IMR-90 (cell line): ENCODE measurements around the gene SH2B3. TPM values are rescaled to one million over a fixed set of nuclear protein-coding genes. Genes with fewer than 3 reads are reported as not detected.

Source experiments
- ATAC-seq: fragments of 200-7000 bp; cut with Tn5 transposase; 2 replicates; pipeline ENCODE4 v1.9.1; 2020; ENCODE audit warnings: low read depth, mild to moderate bottlenecking, moderate library complexity
- BruUV-seq: library from RNA; stranded (reverse); fragments of 400-500 nt; replicated peaks from 2 replicates; lab custom pipeline; 2021; lab: Mats Ljungman, UMichigan
- CTCF ChIA-PET: fragments of 300-600 bp; formaldehyde crosslinking; extraction: SDS; loops from one replicate; lab custom pipeline; 2021; ENCODE audit warnings: antibody characterized with exemption; lab: Yijun Ruan, JAX
- POLR2A ChIA-PET: fragments of 300-600 bp; sonication (Branson Sonifier 250); formaldehyde crosslinking; loops from one replicate; lab custom pipeline; 2022; ENCODE audit warnings: antibody characterized with exemption; ENCODE audit not compliant: unreplicated experiment; lab: Charles Lee
- DNase-seq: peaks from one replicate; pipeline ENCODE4 v3.0.0; 2013
- H2AFZ ChIP-seq: replicated peaks from 2 replicates; pipeline ENCODE3; 2013; ENCODE audit warnings: low read length, mild to moderate bottlenecking; ENCODE audit not compliant: poor library complexity
- H2AK5ac ChIP-seq: 2 replicates; pipeline ENCODE4 v1.6.1; 2013; ENCODE audit warnings: low read depth, low read length, inconsistent platforms
- H2AK9ac ChIP-seq: replicated peaks from 2 replicates; pipeline ENCODE3; 2013; ENCODE audit warnings: mild to moderate bottlenecking, low read depth, low read length, moderate library complexity; ENCODE audit not compliant: poor library complexity
- H2BK120ac ChIP-seq: 2 replicates; pipeline ENCODE4 v1.6.1; 2013; ENCODE audit warnings: low read depth, low read length, inconsistent platforms
- H2BK15ac ChIP-seq: 3 replicates; pipeline ENCODE4 v1.6.1; 2013; ENCODE audit warnings: low read depth, low read length, inconsistent platforms
- H2BK20ac ChIP-seq: 2 replicates; pipeline ENCODE4 v1.6.1; 2013; ENCODE audit warnings: low read depth, mild to moderate bottlenecking, inconsistent platforms, low read length, moderate library complexity
- H2BK5ac ChIP-seq: 2 replicates; pipeline ENCODE4 v1.6.1; 2013; ENCODE audit warnings: mild to moderate bottlenecking, low read depth, low read length, inconsistent platforms; ENCODE audit not compliant: poor library complexity, severe bottlenecking
- H3K14ac ChIP-seq: replicated peaks from 2 replicates; pipeline ENCODE4 v1.6.1; 2013; ENCODE audit warnings: low read depth, low read length, inconsistent platforms
- H3K18ac ChIP-seq: 2 replicates; pipeline ENCODE4 v1.6.1; 2013; ENCODE audit warnings: low read depth, low read length, control low read depth
- H3K23ac ChIP-seq: 2 replicates; pipeline ENCODE4 v1.6.1; 2013; ENCODE audit warnings: low read depth, low read length, inconsistent platforms
- H3K27ac ChIP-seq: 2 replicates; pipeline ENCODE4 v1.5.1; 2013; ENCODE audit warnings: mild to moderate bottlenecking, control low read depth, low read length; ENCODE audit not compliant: insufficient read depth
- H3K27me3 ChIP-seq: 2 replicates; pipeline ENCODE4 v1.6.1; 2013; ENCODE audit warnings: low read length; ENCODE audit not compliant: control insufficient read depth, insufficient read depth
- H3K36me3 ChIP-seq: 2 replicates; pipeline ENCODE4 v1.6.1; 2013; ENCODE audit warnings: low read length, mixed read lengths; ENCODE audit not compliant: control insufficient read depth, insufficient read depth
- H3K4ac ChIP-seq: 2 replicates; pipeline ENCODE4 v1.6.1; 2013; ENCODE audit warnings: low read depth, low read length, inconsistent platforms
- H3K4me1 ChIP-seq: 2 replicates; pipeline ENCODE4 v1.6.1; 2013; ENCODE audit warnings: low read length, mixed read lengths; ENCODE audit not compliant: control insufficient read depth, insufficient read depth
- H3K4me2 ChIP-seq: 2 replicates; pipeline ENCODE4 v1.6.1; 2013; ENCODE audit warnings: low read depth, mild to moderate bottlenecking, control low read depth, low read length, moderate library complexity
- H3K4me3 ChIP-seq: 2 replicates; pipeline ENCODE4 v1.5.1; 2013; ENCODE audit warnings: low read depth, mild to moderate bottlenecking, control low read depth, low read length, moderate library complexity; ENCODE audit not compliant: insufficient read depth
- H3K56ac ChIP-seq: 2 replicates; pipeline ENCODE4 v1.6.1; 2013; ENCODE audit warnings: low read length, inconsistent platforms; ENCODE audit not compliant: insufficient read depth; ENCODE audit errors: extremely low read depth
- H3K79me1 ChIP-seq, 2 experiments: 2 replicates each; pipeline ENCODE4 v1.6.1; 2013; ENCODE audit warnings: low read length in 2 of 2, inconsistent platforms in 1 of 2, low read depth in 1 of 2
- H3K9ac ChIP-seq: 2 replicates; pipeline ENCODE4 v1.6.1; 2013; ENCODE audit warnings: low read depth, low read length, control low read depth
- H3K9me1 ChIP-seq: 2 replicates; pipeline ENCODE4 v1.6.1; 2013; ENCODE audit warnings: low read length, inconsistent platforms; ENCODE audit not compliant: insufficient read depth
- H3K9me3 ChIP-seq: 2 replicates; pipeline ENCODE4 v1.6.1; 2013; ENCODE audit warnings: low read length; ENCODE audit not compliant: control insufficient read depth, insufficient read depth
- H4K20me1 ChIP-seq: 2 replicates; pipeline ENCODE4 v1.6.1; 2013; ENCODE audit warnings: low read length, inconsistent platforms; ENCODE audit not compliant: insufficient read depth
- H4K5ac ChIP-seq: 2 replicates; pipeline ENCODE4 v1.6.1; 2013; ENCODE audit warnings: mild to moderate bottlenecking, low read depth, low read length, control low read depth
- H4K8ac ChIP-seq, 2 experiments: 2 replicates each; pipeline ENCODE4 v1.6.1; 2013; ENCODE audit warnings: low read depth in 2 of 2, low read length in 2 of 2, control low read depth in 1 of 2, inconsistent platforms in 1 of 2
- H4K91ac ChIP-seq: 2 replicates; pipeline ENCODE4 v1.6.1; 2013; ENCODE audit warnings: low read depth, low read length, inconsistent platforms; ENCODE audit not compliant: insufficient read depth
- BHLHE40 ChIP-seq: fragments of 150-350 bp; IDR thresholded peaks from 2 replicates; pipeline ENCODE4 v1.6.1; 2016; ENCODE audit warnings: mild to moderate bottlenecking, low read depth, low read length
- CEBPB ChIP-seq: IDR thresholded peaks from 2 replicates; pipeline ENCODE4 v1.6.1; 2012; ENCODE audit warnings: low read depth, low read length, improper control_type of control experiment
- FOS ChIP-seq: fragments of 150-350 bp; IDR thresholded peaks from 2 replicates; pipeline ENCODE4 v1.6.1; 2016; ENCODE audit warnings: low read depth, low read length
- MAFK ChIP-seq: IDR thresholded peaks from 2 replicates; pipeline ENCODE4 v1.6.1; 2012; ENCODE audit warnings: low read depth, low read length, improper control_type of control experiment
- MAZ ChIP-seq: IDR thresholded peaks from 2 replicates; pipeline ENCODE4 v1.6.1; 2012; ENCODE audit warnings: low read depth, mild to moderate bottlenecking, low read length, improper control_type of control experiment, moderate library complexity, borderline replicate concordance
- NFE2L2 ChIP-seq: fragments of 150-350 bp; IDR thresholded peaks from 2 replicates; pipeline ENCODE4 v1.6.1; 2016; ENCODE audit warnings: low read depth, mild to moderate bottlenecking, low read length
- RAD21 ChIP-seq: IDR thresholded peaks from 2 replicates; pipeline ENCODE4 v1.6.1; 2012; ENCODE audit warnings: low read length, improper control_type of control experiment
- RCOR1 ChIP-seq: IDR thresholded peaks from 2 replicates; pipeline ENCODE4 v1.6.1; 2012; ENCODE audit warnings: mild to moderate bottlenecking, low read length, improper control_type of control experiment; ENCODE audit not compliant: insufficient replicate concordance
- RFX5 ChIP-seq: IDR thresholded peaks from 2 replicates; pipeline ENCODE4 v1.8.0; 2012; ENCODE audit warnings: low read depth, mild to moderate bottlenecking, low read length, moderate library complexity
- SMC3 ChIP-seq: fragments of 150-350 bp; IDR thresholded peaks from 2 replicates; pipeline ENCODE4 v1.6.1; 2016; ENCODE audit warnings: low read depth, mild to moderate bottlenecking, antibody characterized with exemption, low read length, moderate library complexity
- USF2 ChIP-seq: fragments of 150-350 bp; IDR thresholded peaks from 2 replicates; pipeline ENCODE4 v1.6.1; 2017; ENCODE audit warnings: mild to moderate bottlenecking, antibody characterized with exemption, low read length, low read depth
- WGBS, 2 experiments: methylation state at CpG; one replicate each; pipeline versions ENCODE4 v1.1.5 to v1.1.7; 2013; ENCODE audit warnings: missing lambda C conversion rate in 2 of 2; ENCODE audit not compliant: insufficient read length in 1 of 2; ENCODE audit errors: extremely low coverage in 2 of 2; 5-methylcytosine and 5-hydroxymethylcytosine counted together
- dilution Hi-C: fragments of 300-500 bp; cut with HindIII; formaldehyde crosslinking; loops from one replicate; pipeline ENCODE4 v1.14.3; 2018; ENCODE audit warnings: low sequenced_read_pairs; ENCODE audit not compliant: unreplicated experiment
- in situ Hi-C: fragments of 300-500 bp; cut with MboI; formaldehyde crosslinking; loops from 3 replicates; pipeline ENCODE4 v1.14.3; 2019; ENCODE audit warnings: low sequenced_read_pairs, inconsistent platforms, mixed read lengths
- intact Hi-C: fragments of 100-400 bp; cut with micrococcal nuclease; formaldehyde crosslinking; loops from 2 replicates; pipeline ENCODE4 v1.10.0; 2022
- polyA plus RNA-seq, 3 experiments: library from polyadenylated mRNA; depleted of rRNA; stranded (reverse); fragments of >200 nt; gene quantifications; 2 replicates each; pipeline ENCODE4 v1.2.3, GENCODE V29; 2012; ENCODE audit warnings: low replicate concordance in 1 of 3
- total RNA-seq: library from RNA; depleted of rRNA; stranded (reverse); fragments of >200 nt; gene quantifications from 2 replicates; pipeline ENCODE4 v1.2.3, GENCODE V29; 2012

The SH2B3 gene
- total and polyA plus RNA-seq, 2 of the 4 experiments (the other 2 are of a cell fraction) = 9.3 to 20.2 TPM

- no peak overlapping the region for H3K4me3 ChIP-seq
- H2BK120ac ChIP-seq = peak overlapping the region; percentile 11; the same call in 1 of the 2 replicates
- H3K56ac ChIP-seq = no peak overlapping the region
- H2BK5ac ChIP-seq = peak overlapping the region; percentile 69
- H3K36me3 ChIP-seq = peaks cover 12% of the 10 kb centered on the region
- peak; percentile 67 for ATAC-seq
- H4K8ac ChIP-seq = peak overlapping the region in 1 of 2 experiments; percentile 52; a peak in 2 of 4 replicates
- peak overlapping the region; percentile 26 for H2BK20ac ChIP-seq
- no peak overlapping the region for H3K18ac ChIP-seq
- H4K91ac ChIP-seq = peak overlapping the region; percentile 28; the same call in 1 of the 2 replicates
- intact Hi-C loops = no loop called here
- H3K9ac ChIP-seq = no peak overlapping the region
- ChIA-PET CTCF (interaction anchor here (1.3 kb wide), 1 partner anchor 41 kb away, joined by 6 read pairs; no protein-coding TSS in a partner anchor), POLR2A (no interaction called here)
- H2AK9ac ChIP-seq = peak overlapping the region; percentile 73
- peak overlapping the region; percentile 68 for H3K4ac ChIP-seq
- in situ Hi-C loops = no loop called here
- H2BK15ac ChIP-seq = peak overlapping the region; percentile 27; the same call in 1 of the 3 replicates
- WGBS, 2 experiments = 66% methylated on average over 3 of the region's 8 CpGs; no CpG with 5 or more reads in 1 of the 2 experiments
- no peaks in the 10 kb centered on the region for H3K27me3 ChIP-seq
- H3K9me3 ChIP-seq = no peaks in the 10 kb centered on the region
- dilution Hi-C loops = no loop called here
- peak overlapping the region; percentile 79 for H2AK5ac ChIP-seq
- BruUV-seq = no TSS peak
- H3K4me2 ChIP-seq = no peak overlapping the region
- DNase-seq = peak; percentile 88
- H3K79me1 ChIP-seq = peaks cover 13 to 89% of the 10 kb centered on the region in 2 experiments; a peak in 3 of 4 replicates
- H3K9me1 ChIP-seq = peaks cover 52% of the 10 kb centered on the region
- H4K5ac ChIP-seq = peak overlapping the region; percentile 43; the same call in 1 of the 2 replicates
- peak overlapping the region; percentile 3; the same call in 1 of the 2 replicates for H3K23ac ChIP-seq
- peaks cover 34% of the 10 kb centered on the region for H3K4me1 ChIP-seq
- peak overlapping the region; percentile 14 for H3K27ac ChIP-seq
- H4K20me1 ChIP-seq = peaks cover 84% of the 10 kb centered on the region
- TF ChIP-seq SMC3 (no peak), RCOR1 (no peak), CEBPB (peak; percentile 99), MAFK (0 out of 2 replicates have a peak, but pooled peaks have one; percentile 17), FOS (peak; percentile 46), MAZ (peak; percentile 46; the same call in 1 of the 2 replicates), RAD21 (0 out of 2 replicates have a peak, but pooled peaks have one; percentile 12), USF2 (peak; percentile 8; the same call in 1 of the 2 replicates), NFE2L2 (peak; percentile 65; the same call in 1 of the 2 replicates), RFX5 (no peak), BHLHE40 (no peak)
- H2AFZ ChIP-seq = peak overlapping the region; percentile 16
- peak overlapping the region; percentile 55; the same call in 1 of the 2 replicates for H3K14ac ChIP-seq
Observed at GRCh38 chr12:111437816-111438454, 32.2 kb downstream of the SH2B3 start.
